GM21723 (cell line): ENCODE results near the gene PPP1R14D.

Experiments used
- ATAC-seq: cut with Tn5 transposase; IDR thresholded peaks from one replicate; pipeline ENCODE4 v1.9.1; 2021; ENCODE audit warnings: mild to moderate bottlenecking, moderate library complexity; ENCODE audit not compliant: unreplicated experiment

PPP1R14D gene

GRCh38 chr15:40853241-40853890 is 24.9 kb upstream of the PPP1R14D start:
- no peak for ATAC-seq

- ATAC-seq = no peak
These were observed 24.0 kb upstream of the PPP1R14D start for GRCh38 chr15:40852529-40852928.

GRCh38 chr15:40850576-40851112 is 22.1 kb upstream of the PPP1R14D start:
- no peak for ATAC-seq

GRCh38 chr15:40847223-40847961 is 18.9 kb upstream of the PPP1R14D start:
- ATAC-seq = peak; percentile 67

GRCh38 chr15:40846841-40847222 is 18.3 kb upstream of the PPP1R14D start:
- no peak for ATAC-seq

GRCh38 chr15:40845511-40846284 is 17.2 kb upstream of the PPP1R14D start:
- ATAC-seq = no peak

GRCh38 chr15:40845036-40845435 is 16.5 kb upstream of the PPP1R14D start:
- ATAC-seq = no peak

- ATAC-seq = no peak
These were observed 16.2 kb upstream of the PPP1R14D start for GRCh38 chr15:40844696-40845030.

GRCh38 chr15:40843885-40844695 is 15.6 kb upstream of the PPP1R14D start, which contains the start of gene SPINT1:
Gene SPINT1 (plus strand): TSS chr15:40844048. CDS start chr15:40844555, 507 bp downstream.
- ATAC-seq = no peak

- no peak for ATAC-seq
These were observed 14.9 kb upstream of the PPP1R14D start for GRCh38 chr15:40843261-40843884.

GRCh38 chr15:40841741-40842140 is 13.2 kb upstream of the PPP1R14D start:
- ATAC-seq = no peak

GRCh38 chr15:40838756-40839155 is 10.2 kb upstream of the PPP1R14D start:
- ATAC-seq = no peak

GRCh38 chr15:40836020-40836419 is 7.5 kb upstream of the PPP1R14D start:
- no peak for ATAC-seq

- ATAC-seq = no peak
These were observed 4.4 kb upstream of the PPP1R14D start for GRCh38 chr15:40832903-40833302.

GRCh38 chr15:40831861-40832260 is 3.4 kb upstream of the PPP1R14D start:
- no peak for ATAC-seq

GRCh38 chr15:40830884-40831283 is 2.4 kb upstream of the PPP1R14D start:
- no peak for ATAC-seq

GRCh38 chr15:40829115-40829514 is 607 bp upstream of the PPP1R14D start:
- no peak for ATAC-seq

GRCh38 chr15:40826423-40827075 is 2.0 kb downstream of the PPP1R14D start:
- ATAC-seq = no peak

- ATAC-seq = no peak
These were observed 2.7 kb downstream of the PPP1R14D start for GRCh38 chr15:40825661-40826422.
